Activated T-helper 1 cell treated with anti-CD3 and anti-CD28 coated beads, Interleukin-12 subunit alpha, Interleukin-12 subunit beta, Interleukin-2, Interleukin-4 antibody, amounts not matched to agents 30 ng/mL and 10 ng/mL and 1 ng/mL, durations not matched to agents 14 hours and 24 hours and 36 hours (primary cell): ENCODE data around the gene MRI1. TPM values are rescaled to one million over a fixed set of nuclear protein-coding genes. Genes with fewer than 3 reads are reported as not detected.
A peak's percentile ranks its signal among the peaks of the same experiment; 100 is the strongest.

Experiments
- DNase-seq: peaks from one replicate; pipeline ENCODE4 v3.0.0; 2021; ENCODE audit warnings: low spot score
- H3K27ac Mint-ChIP-seq: one replicate; pipeline ENCODE4 v1.8.0; 2021; ENCODE audit warnings: mild to moderate bottlenecking, mixed read lengths
- H3K27me3 Mint-ChIP-seq: one replicate; pipeline ENCODE4 v1.8.0; 2022; ENCODE audit warnings: mild to moderate bottlenecking, moderate library complexity, mixed read lengths; ENCODE audit not compliant: insufficient read depth
- H3K36me3 Mint-ChIP-seq: one replicate; pipeline ENCODE4 v1.8.0; 2021; ENCODE audit warnings: low read depth, mixed read lengths
- H3K4me1 Mint-ChIP-seq: one replicate; pipeline ENCODE4 v1.8.0; 2021; ENCODE audit warnings: low read depth, mixed read lengths
- H3K4me3 Mint-ChIP-seq: one replicate; pipeline ENCODE4 v1.8.0; 2021; ENCODE audit warnings: mild to moderate bottlenecking, moderate library complexity, mixed read lengths
- H3K9me3 Mint-ChIP-seq: one replicate; pipeline ENCODE4 v1.8.0; 2021; ENCODE audit warnings: mixed read lengths
- intact Hi-C: fragments of 100-400 bp; cut with micrococcal nuclease; formaldehyde crosslinking; loops from one replicate; pipeline ENCODE4 v1.15.1; 2024
- total RNA-seq: library from RNA; stranded (reverse); gene quantifications from 2 replicates; pipeline ENCODE4 v1.2.3, GENCODE V29; 2022

Gene MRI1
- 43.3 and 46.5 TPM in 2 replicates for total RNA-seq

GRCh38 chr19:13764101-13764807 is at the start of gene MRI1:
TSS of gene MRI1 (plus strand) at chr19:13764522. CDS start at chr19:13764589, 67 bp downstream.
- Mint-ChIP-seq H3K4me3 (peak within 1 kb of the TSS; percentile 90), H3K36me3 (peaks cover 13% of the 10 kb centered on the region), H3K27ac (peak within 1 kb of the TSS; percentile 86), H3K27me3 (no peaks in the 10 kb centered on the region), H3K9me3 (no peaks in the 10 kb centered on the region), H3K4me1 (peaks cover 13% of the 10 kb centered on the region)
- intact Hi-C loops, result no loop called here
- DNase-seq, result peak; percentile 56

- Mint-ChIP-seq H3K27ac (no peak overlapping the region), H3K4me1 (no peaks in the 10 kb centered on the region)
Measured at GRCh38 chr19:13717194-13717643, 47.1 kb upstream of the MRI1 start.

GRCh38 chr19:13718733-13719132 is 45.6 kb upstream of the MRI1 start:
- no peak overlapping the region for H3K4me3 Mint-ChIP-seq
- intact Hi-C loops, result no loop called here
- H3K9me3 Mint-ChIP-seq, result peaks cover 13% of the 10 kb centered on the region
- no peak for DNase-seq
- no peak overlapping the region for H3K27ac Mint-ChIP-seq
- no peaks in the 10 kb centered on the region for H3K36me3 Mint-ChIP-seq
- H3K27me3 Mint-ChIP-seq, result peaks cover 13% of the 10 kb centered on the region
- no peaks in the 10 kb centered on the region for H3K4me1 Mint-ChIP-seq

More at GRCh38 chr19:13717194-13717643, 47.1 kb upstream of the MRI1 start:
- intact Hi-C loops, result no loop called here
- no peak for DNase-seq
- Mint-ChIP-seq H3K36me3 (no peaks in the 10 kb centered on the region), H3K27me3 (peaks cover 13% of the 10 kb centered on the region), H3K9me3 (peaks cover 13% of the 10 kb centered on the region), H3K4me3 (no peak overlapping the region)

GRCh38 chr19:13722146-13722545 is 42.2 kb upstream of the MRI1 start:
- Mint-ChIP-seq H3K36me3 (no peaks in the 10 kb centered on the region), H3K4me1 (no peaks in the 10 kb centered on the region), H3K9me3 (no peaks in the 10 kb centered on the region), H3K27ac (no peak overlapping the region), H3K27me3 (peaks cover 13% of the 10 kb centered on the region), H3K4me3 (no peak overlapping the region)
- DNase-seq, result no peak
- intact Hi-C loops, result no loop called here

GRCh38 chr19:13723206-13723605 is 41.1 kb upstream of the MRI1 start:
- Mint-ChIP-seq H3K4me3 (no peak overlapping the region), H3K4me1 (no peaks in the 10 kb centered on the region), H3K9me3 (no peaks in the 10 kb centered on the region), H3K27ac (no peak overlapping the region), H3K27me3 (peaks cover 9% of the 10 kb centered on the region), H3K36me3 (no peaks in the 10 kb centered on the region)
- no peak for DNase-seq
- intact Hi-C loops, result no loop called here

- intact Hi-C loops, result no loop called here
- H3K27me3 Mint-ChIP-seq, result no peaks in the 10 kb centered on the region
- H3K27ac Mint-ChIP-seq, result no peak overlapping the region
- no peak for DNase-seq
- H3K4me1 Mint-ChIP-seq, result peaks cover 16% of the 10 kb centered on the region
- no peaks in the 10 kb centered on the region for H3K9me3 Mint-ChIP-seq
- H3K4me3 Mint-ChIP-seq, result no peak overlapping the region
- no peaks in the 10 kb centered on the region for H3K36me3 Mint-ChIP-seq
Measured at GRCh38 chr19:13726323-13726722, 38.0 kb upstream of the MRI1 start.

GRCh38 chr19:13727798-13728197 is 36.5 kb upstream of the MRI1 start:
- no peaks in the 10 kb centered on the region for H3K9me3 Mint-ChIP-seq
- DNase-seq, result no peak
- H3K27me3 Mint-ChIP-seq, result no peaks in the 10 kb centered on the region
- no peak overlapping the region for H3K4me3 Mint-ChIP-seq
- H3K4me1 Mint-ChIP-seq, result peaks cover 19% of the 10 kb centered on the region
- no peaks in the 10 kb centered on the region for H3K36me3 Mint-ChIP-seq
- intact Hi-C loops, result no loop called here
- H3K27ac Mint-ChIP-seq, result no peak overlapping the region

GRCh38 chr19:13729859-13730258 is 34.5 kb upstream of the MRI1 start:
- H3K9me3 Mint-ChIP-seq, result no peaks in the 10 kb centered on the region
- H3K4me1 Mint-ChIP-seq, result peaks cover 19% of the 10 kb centered on the region
- no peak overlapping the region for H3K4me3 Mint-ChIP-seq
- intact Hi-C loops, result loop anchor here (2.0 to 5.0 kb wide), 4 partner anchors 109 to 957 kb away; no protein-coding TSS in a partner anchor
- no peaks in the 10 kb centered on the region for H3K36me3 Mint-ChIP-seq
- no peaks in the 10 kb centered on the region for H3K27me3 Mint-ChIP-seq
- DNase-seq, result no peak
- no peak overlapping the region for H3K27ac Mint-ChIP-seq

GRCh38 chr19:13731147-13731964 is 33.0 kb upstream of the MRI1 start:
- H3K36me3 Mint-ChIP-seq, result no peaks in the 10 kb centered on the region
- intact Hi-C loops, result loop anchor here (1.0 to 5.0 kb wide), 8 partner anchors 16 to 1394 kb away; partner anchors contain the start of gene C19orf53
- no peaks in the 10 kb centered on the region for H3K9me3 Mint-ChIP-seq
- H3K4me3 Mint-ChIP-seq, result peak overlapping the region; percentile 90
- H3K27ac Mint-ChIP-seq, result peak overlapping the region; percentile 96
- no peaks in the 10 kb centered on the region for H3K27me3 Mint-ChIP-seq
- H3K4me1 Mint-ChIP-seq, result peaks cover 19% of the 10 kb centered on the region
- peak; percentile 93 for DNase-seq

- Mint-ChIP-seq H3K27ac (peak overlapping the region; percentile 73), H3K9me3 (no peaks in the 10 kb centered on the region), H3K4me1 (peaks cover 19% of the 10 kb centered on the region), H3K27me3 (no peaks in the 10 kb centered on the region), H3K4me3 (peak overlapping the region; percentile 90), H3K36me3 (no peaks in the 10 kb centered on the region)
- no peak for DNase-seq
- intact Hi-C loops, result loop anchor here (5.0 kb wide), 3 partner anchors 130 to 955 kb away; no protein-coding TSS in a partner anchor
Measured at GRCh38 chr19:13732337-13732736, 32.0 kb upstream of the MRI1 start.

GRCh38 chr19:13734751-13735150 is 29.6 kb upstream of the MRI1 start:
- no peaks in the 10 kb centered on the region for H3K9me3 Mint-ChIP-seq
- no peak overlapping the region for H3K27ac Mint-ChIP-seq
- H3K4me1 Mint-ChIP-seq, result peaks cover 19% of the 10 kb centered on the region
- DNase-seq, result no peak
- H3K27me3 Mint-ChIP-seq, result no peaks in the 10 kb centered on the region
- intact Hi-C loops, result loop anchor here (5.0 kb wide), 3 partner anchors 128 to 953 kb away; no protein-coding TSS in a partner anchor
- no peak overlapping the region for H3K4me3 Mint-ChIP-seq
- no peaks in the 10 kb centered on the region for H3K36me3 Mint-ChIP-seq

GRCh38 chr19:13738073-13738472 is 26.2 kb upstream of the MRI1 start:
- intact Hi-C loops, result no loop called here
- no peak for DNase-seq
- H3K27ac Mint-ChIP-seq, result no peak overlapping the region
- H3K4me3 Mint-ChIP-seq, result no peak overlapping the region
- H3K4me1 Mint-ChIP-seq, result no peaks in the 10 kb centered on the region
- no peaks in the 10 kb centered on the region for H3K9me3 Mint-ChIP-seq
- H3K36me3 Mint-ChIP-seq, result no peaks in the 10 kb centered on the region
- H3K27me3 Mint-ChIP-seq, result no peaks in the 10 kb centered on the region

- H3K4me3 Mint-ChIP-seq, result no peak overlapping the region
- H3K27ac Mint-ChIP-seq, result no peak overlapping the region
- no peaks in the 10 kb centered on the region for H3K36me3 Mint-ChIP-seq
- no peaks in the 10 kb centered on the region for H3K4me1 Mint-ChIP-seq
- intact Hi-C loops, result no loop called here
- no peak for DNase-seq
- H3K27me3 Mint-ChIP-seq, result no peaks in the 10 kb centered on the region
- no peaks in the 10 kb centered on the region for H3K9me3 Mint-ChIP-seq
Measured at GRCh38 chr19:13741893-13742292, 22.4 kb upstream of the MRI1 start.
